Memory B cell (primary cell): ENCODE data around the gene BPIFA1.

Source experiments
- ATAC-seq: fragments of 150-1000 bp; cut with Tn5 transposase; 2 replicates; pipeline ENCODE4 v1.10.0; 2021; ENCODE audit warnings: low read depth, mild to moderate bottlenecking, moderate library complexity
- DNase-seq, 2 donors: peaks; one replicate each; pipeline ENCODE4 v3.0.0; 2022; ENCODE audit warnings: low spot score in 2 of 2
- H3K27ac Mint-ChIP-seq: one replicate; pipeline ENCODE4 v1.8.0; 2022; ENCODE audit warnings: mild to moderate bottlenecking, moderate library complexity, mixed read lengths
- H3K27me3 Mint-ChIP-seq: one replicate; pipeline ENCODE4 v1.8.0; 2022; ENCODE audit warnings: mixed read lengths
- H3K36me3 Mint-ChIP-seq: one replicate; pipeline ENCODE4 v1.8.0; 2022; ENCODE audit warnings: mild to moderate bottlenecking, mixed read lengths
- H3K4me1 Mint-ChIP-seq: one replicate; pipeline ENCODE4 v1.8.0; 2022; ENCODE audit warnings: mixed read lengths
- H3K4me3 Mint-ChIP-seq: one replicate; pipeline ENCODE4 v1.8.0; 2022; ENCODE audit warnings: mild to moderate bottlenecking, moderate library complexity, mixed read lengths
- H3K9me3 Mint-ChIP-seq: one replicate; pipeline ENCODE4 v1.8.0; 2022; ENCODE audit warnings: mixed read lengths

Gene BPIFA1

DNA sequence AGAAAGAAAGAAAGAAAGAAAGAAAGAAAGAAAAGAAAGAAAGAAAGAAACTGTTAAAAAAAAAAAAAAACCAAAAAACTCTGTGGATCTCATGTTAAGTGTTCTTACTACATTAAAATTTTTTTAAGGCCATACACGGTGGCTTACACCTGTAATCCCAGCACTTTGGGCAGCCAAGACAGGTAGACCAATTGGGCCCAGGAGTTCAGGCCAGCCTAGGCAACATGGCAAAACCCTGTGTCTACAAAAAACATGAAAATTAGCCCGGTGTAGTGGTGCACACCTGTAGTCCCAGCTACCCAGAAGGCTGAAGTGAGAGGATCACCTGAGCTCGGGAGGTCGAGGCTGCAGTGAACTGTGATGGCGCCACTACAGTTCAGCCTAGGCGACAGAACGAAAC is 4.6 kb upstream of the BPIFA1 start:
- H3K4me3 Mint-ChIP-seq, result no peak overlapping the region
- DNase-seq (no peak), ATAC-seq (no peak)
- H3K36me3 Mint-ChIP-seq, result no peaks in the 10 kb centered on the region
- no peak overlapping the region for H3K27ac Mint-ChIP-seq
- H3K4me1 Mint-ChIP-seq, result no peaks in the 10 kb centered on the region
- peaks cover 14% of the 10 kb centered on the region for H3K27me3 Mint-ChIP-seq
- H3K9me3 Mint-ChIP-seq, result no peaks in the 10 kb centered on the region

DNA sequence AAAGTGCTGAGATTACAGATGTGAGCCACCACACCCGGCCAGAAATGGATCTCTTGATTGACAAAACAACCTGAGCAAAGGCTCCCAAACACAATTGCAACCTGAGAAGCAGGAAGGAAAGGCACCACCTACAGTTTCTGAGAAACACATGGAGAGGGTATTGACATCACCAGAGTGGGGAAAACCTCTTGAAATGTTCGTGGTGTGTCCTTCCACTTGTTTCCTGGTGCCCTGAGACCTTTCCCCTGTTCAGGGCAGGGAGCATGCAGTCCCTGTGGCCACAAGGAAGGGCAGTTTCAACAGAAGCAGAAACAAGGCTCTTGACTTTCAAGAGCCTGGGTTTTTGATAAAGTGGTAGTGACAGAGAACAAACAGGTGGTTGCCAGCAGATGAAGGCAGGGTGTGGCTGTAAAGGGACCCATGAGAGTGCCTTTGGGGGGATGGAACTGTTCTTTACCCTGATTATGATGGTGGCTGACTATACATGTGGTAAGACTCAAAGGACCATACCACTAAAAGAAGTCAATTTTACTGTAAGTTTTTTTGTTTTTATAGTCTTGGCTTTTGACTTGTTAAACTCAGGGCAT is 3.2 kb upstream of the BPIFA1 start:
- ATAC-seq (no peak), DNase-seq (no peak)
- Mint-ChIP-seq H3K4me1 (no peaks in the 10 kb centered on the region), H3K9me3 (no peaks in the 10 kb centered on the region), H3K27me3 (peaks cover 15% of the 10 kb centered on the region), H3K4me3 (no peak overlapping the region), H3K27ac (no peak overlapping the region), H3K36me3 (no peaks in the 10 kb centered on the region)

- H3K27ac Mint-ChIP-seq, result no peak overlapping the region
- no peak for DNase-seq
Observed at GRCh38 chr20:33233129-33233774, 2.5 kb upstream of the BPIFA1 start.

DNA sequence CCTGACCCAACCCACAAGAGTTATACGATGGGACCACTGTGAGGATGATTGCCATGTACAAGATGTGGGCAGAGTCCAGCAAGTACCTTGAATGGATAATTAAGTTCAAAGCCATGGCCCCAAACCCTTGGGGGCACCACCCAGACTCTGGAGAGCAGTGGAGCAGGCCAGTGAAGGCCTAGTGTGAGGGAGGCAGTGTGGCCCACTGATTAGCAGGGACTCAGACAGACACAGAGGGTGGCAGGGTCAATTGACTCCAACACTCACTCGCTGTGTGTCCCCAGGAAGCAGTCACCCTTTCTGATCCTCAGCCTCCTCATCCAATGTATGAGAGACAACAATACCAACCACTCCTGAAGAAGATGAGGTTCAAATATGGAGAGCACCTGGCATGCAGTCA is 1.7 kb upstream of the BPIFA1 start:
- ATAC-seq (no peak), DNase-seq (no peak)
- Mint-ChIP-seq H3K27ac (no peak overlapping the region), H3K4me3 (no peak overlapping the region), H3K9me3 (no peaks in the 10 kb centered on the region), H3K4me1 (no peaks in the 10 kb centered on the region), H3K27me3 (peaks cover 18% of the 10 kb centered on the region), H3K36me3 (no peaks in the 10 kb centered on the region)

More at GRCh38 chr20:33233129-33233774, 2.5 kb upstream of the BPIFA1 start:
- H3K36me3 Mint-ChIP-seq, result no peaks in the 10 kb centered on the region
- H3K4me3 Mint-ChIP-seq, result no peak overlapping the region
- no peak for ATAC-seq
- H3K27me3 Mint-ChIP-seq, result peaks cover 15% of the 10 kb centered on the region
- H3K4me1 Mint-ChIP-seq, result no peaks in the 10 kb centered on the region
- no peaks in the 10 kb centered on the region for H3K9me3 Mint-ChIP-seq

DNA sequence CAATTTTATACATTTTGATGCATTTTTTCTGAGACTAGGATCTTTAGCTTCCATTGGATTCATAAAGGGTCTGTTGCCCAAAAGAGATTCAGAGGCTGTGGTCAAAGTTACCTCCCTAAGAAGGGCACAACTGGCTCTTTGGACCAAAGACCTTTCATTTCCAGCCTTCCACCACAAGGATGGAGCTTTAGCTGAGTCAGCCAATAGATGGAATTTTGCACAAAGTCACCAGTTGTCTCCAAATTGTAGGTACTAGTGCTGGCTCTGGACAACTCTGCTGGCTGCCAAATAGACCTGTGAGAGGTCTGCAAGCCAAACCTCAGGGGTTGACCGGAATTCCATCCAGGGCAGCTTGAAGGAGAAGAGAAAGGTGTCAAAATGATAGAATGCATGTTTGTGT is 555 bp downstream of the BPIFA1 start:
- Mint-ChIP-seq H3K27ac (no peak overlapping the region), H3K4me3 (no peak overlapping the region), H3K27me3 (peaks cover 22% of the 10 kb centered on the region), H3K36me3 (no peaks in the 10 kb centered on the region), H3K4me1 (no peaks in the 10 kb centered on the region), H3K9me3 (no peaks in the 10 kb centered on the region)
- no peak for ATAC-seq
- DNase-seq, result no peak

DNA sequence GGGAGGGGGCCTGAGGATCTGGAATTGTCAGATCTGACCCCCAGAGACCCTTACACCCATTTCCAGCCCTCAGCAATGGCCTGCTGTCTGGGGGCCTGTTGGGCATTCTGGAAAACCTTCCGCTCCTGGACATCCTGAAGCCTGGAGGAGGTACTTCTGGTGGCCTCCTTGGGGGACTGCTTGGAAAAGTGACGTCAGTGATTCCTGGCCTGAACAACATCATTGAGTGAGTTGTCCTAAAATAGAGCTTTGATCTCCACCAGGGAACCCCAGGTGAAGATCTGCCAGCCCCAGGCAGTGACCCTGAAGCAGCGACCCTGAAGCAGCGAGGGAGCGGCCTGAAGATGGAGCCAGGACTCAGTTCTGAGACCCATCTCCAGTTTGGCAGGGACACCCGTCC is 2.2 kb downstream of the BPIFA1 start:
- no peak overlapping the region for H3K27ac Mint-ChIP-seq
- no peaks in the 10 kb centered on the region for H3K9me3 Mint-ChIP-seq
- no peaks in the 10 kb centered on the region for H3K4me1 Mint-ChIP-seq
- ATAC-seq (no peak), DNase-seq (no peak)
- H3K36me3 Mint-ChIP-seq, result no peaks in the 10 kb centered on the region
- H3K4me3 Mint-ChIP-seq, result no peak overlapping the region
- H3K27me3 Mint-ChIP-seq, result peaks cover 26% of the 10 kb centered on the region

GRCh38 chr20:33239418-33239817 is 3.6 kb downstream of the BPIFA1 start:
- no peak for DNase-seq
- Mint-ChIP-seq H3K4me1 (no peaks in the 10 kb centered on the region), H3K27me3 (peaks cover 26% of the 10 kb centered on the region), H3K9me3 (no peaks in the 10 kb centered on the region), H3K4me3 (no peak overlapping the region), H3K36me3 (no peaks in the 10 kb centered on the region), H3K27ac (no peak overlapping the region)
- ATAC-seq, result no peak

DNA sequence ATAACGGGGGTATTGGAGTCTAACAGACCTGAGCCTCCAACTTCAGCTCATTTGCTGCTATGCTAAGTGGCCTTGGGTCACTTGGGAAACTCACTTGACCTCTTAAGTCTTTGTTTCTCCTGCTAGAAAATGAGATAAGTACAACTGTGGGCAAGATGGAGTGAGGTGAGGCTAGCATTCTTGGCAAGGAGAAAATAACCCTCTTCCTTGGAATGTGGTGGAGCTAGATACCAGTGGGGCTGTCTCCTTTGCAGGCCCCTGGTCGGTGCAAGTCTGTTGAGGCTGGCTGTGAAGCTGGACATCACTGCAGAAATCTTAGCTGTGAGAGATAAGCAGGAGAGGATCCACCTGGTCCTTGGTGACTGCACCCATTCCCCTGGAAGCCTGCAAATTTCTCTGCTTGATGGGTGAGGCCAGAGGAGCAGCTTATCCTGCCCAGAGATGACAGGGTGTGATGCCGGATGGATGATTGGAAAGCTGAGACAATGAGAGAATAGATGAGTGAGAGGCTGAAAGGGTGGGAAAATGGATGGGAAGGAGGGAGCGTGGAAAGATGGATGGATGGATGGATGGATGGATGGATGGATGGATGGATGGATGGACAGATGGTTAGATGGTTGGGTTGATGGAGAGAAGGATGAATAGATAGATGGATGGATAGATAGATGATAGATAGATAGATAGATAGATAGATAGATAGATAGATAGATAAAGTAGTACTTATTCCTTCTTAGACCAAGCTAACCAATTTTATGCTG is 4.4 kb downstream of the BPIFA1 start:
- H3K4me3 Mint-ChIP-seq, result no peak overlapping the region
- H3K27me3 Mint-ChIP-seq, result peaks cover 28% of the 10 kb centered on the region
- no peaks in the 10 kb centered on the region for H3K9me3 Mint-ChIP-seq
- DNase-seq, result no peak
- H3K4me1 Mint-ChIP-seq, result no peaks in the 10 kb centered on the region
- H3K27ac Mint-ChIP-seq, result no peak overlapping the region
- ATAC-seq, result no peak
- no peaks in the 10 kb centered on the region for H3K36me3 Mint-ChIP-seq

DNA sequence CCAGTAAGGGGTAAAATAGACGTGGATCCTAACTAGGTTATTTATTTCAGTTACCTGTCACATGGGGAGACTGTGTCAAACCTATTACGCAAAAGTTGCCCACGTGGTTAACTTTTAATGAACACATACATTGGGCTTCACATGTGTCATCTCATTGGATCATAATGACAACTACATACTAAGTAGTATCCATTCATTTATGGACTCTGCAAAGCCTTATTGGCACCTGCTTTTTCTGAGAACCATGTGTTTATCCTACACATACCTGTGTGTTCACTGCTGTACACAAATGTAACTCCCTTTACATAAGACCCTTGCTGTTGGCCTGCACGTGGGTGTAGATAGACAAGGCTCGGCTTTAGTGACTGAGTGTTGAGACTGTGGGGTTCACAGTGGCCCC is 5.1 kb downstream of the BPIFA1 start:
- Mint-ChIP-seq H3K4me1 (no peaks in the 10 kb centered on the region), H3K36me3 (no peaks in the 10 kb centered on the region), H3K27ac (no peak overlapping the region), H3K27me3 (peaks cover 28% of the 10 kb centered on the region), H3K4me3 (no peak overlapping the region), H3K9me3 (no peaks in the 10 kb centered on the region)
- DNase-seq (no peak), ATAC-seq (no peak)

- H3K27me3 Mint-ChIP-seq, result peaks cover 24% of the 10 kb centered on the region
- no peak overlapping the region for H3K4me3 Mint-ChIP-seq
- no peaks in the 10 kb centered on the region for H3K4me1 Mint-ChIP-seq
- DNase-seq (no peak), ATAC-seq (no peak)
- no peaks in the 10 kb centered on the region for H3K9me3 Mint-ChIP-seq
- H3K36me3 Mint-ChIP-seq, result no peaks in the 10 kb centered on the region
- no peak overlapping the region for H3K27ac Mint-ChIP-seq
Observed at GRCh38 chr20:33242319-33243100, 6.7 kb downstream of the BPIFA1 start.

GRCh38 chr20:33246077-33246476 is 10.3 kb downstream of the BPIFA1 start:
- Mint-ChIP-seq H3K27me3 (peaks cover 9% of the 10 kb centered on the region), H3K27ac (no peak overlapping the region), H3K4me3 (no peak overlapping the region), H3K4me1 (no peaks in the 10 kb centered on the region), H3K9me3 (no peaks in the 10 kb centered on the region), H3K36me3 (no peaks in the 10 kb centered on the region)
- ATAC-seq (no peak), DNase-seq (no peak)

DNA sequence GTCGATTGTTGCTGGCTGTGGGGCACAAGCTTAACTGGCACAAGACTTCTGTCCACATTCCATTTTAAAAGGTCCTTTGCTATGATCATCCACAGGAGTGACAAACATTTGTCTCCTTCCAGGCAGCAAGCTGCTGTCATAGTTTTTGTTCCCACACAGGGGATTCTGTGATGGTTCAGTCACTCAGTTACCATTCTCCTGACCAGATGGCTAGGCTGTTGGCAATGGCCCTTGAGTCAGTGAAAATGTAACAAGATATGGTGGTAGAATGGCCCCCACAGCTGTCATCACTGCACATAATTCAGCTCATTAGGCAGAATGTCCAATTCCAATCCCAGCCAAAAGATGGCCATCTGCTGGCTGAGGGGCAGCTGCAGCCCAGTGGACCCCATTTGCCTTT is 13.7 kb downstream of the BPIFA1 start:
- Mint-ChIP-seq H3K27me3 (peaks cover 6% of the 10 kb centered on the region), H3K36me3 (no peaks in the 10 kb centered on the region), H3K4me3 (no peak overlapping the region), H3K27ac (no peak overlapping the region), H3K9me3 (peaks cover 2% of the 10 kb centered on the region), H3K4me1 (no peaks in the 10 kb centered on the region)
- no peak for ATAC-seq
- no peak for DNase-seq

GRCh38 chr20:33250666-33251065 is 14.9 kb downstream of the BPIFA1 start:
- DNase-seq (no peak), ATAC-seq (no peak)
- H3K4me3 Mint-ChIP-seq, result no peak overlapping the region
- no peaks in the 10 kb centered on the region for H3K4me1 Mint-ChIP-seq
- peaks cover 4% of the 10 kb centered on the region for H3K9me3 Mint-ChIP-seq
- peaks cover 4% of the 10 kb centered on the region for H3K27me3 Mint-ChIP-seq
- no peaks in the 10 kb centered on the region for H3K36me3 Mint-ChIP-seq
- no peak overlapping the region for H3K27ac Mint-ChIP-seq

DNA sequence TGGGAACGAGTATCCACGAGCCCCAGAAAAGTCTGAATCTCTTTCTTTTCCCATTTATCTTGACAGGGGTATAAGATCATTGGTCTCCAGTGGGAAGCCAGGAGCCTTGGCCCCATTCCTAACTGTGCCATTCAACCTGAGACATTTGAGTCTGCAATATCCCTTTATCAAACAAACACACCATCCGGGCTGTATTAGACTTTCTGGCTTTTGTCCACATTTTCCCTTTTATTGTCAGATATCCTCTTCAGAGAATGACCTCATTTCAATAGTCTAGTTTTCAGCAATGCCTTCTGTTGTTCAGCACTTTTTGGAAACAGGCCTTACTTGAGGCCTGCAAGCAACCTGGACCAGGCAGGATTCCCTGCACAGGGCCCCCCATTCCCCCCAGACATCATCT is 15.7 kb downstream of the BPIFA1 start:
- no peak overlapping the region for H3K27ac Mint-ChIP-seq
- H3K4me1 Mint-ChIP-seq, result no peaks in the 10 kb centered on the region
- peaks cover 4% of the 10 kb centered on the region for H3K27me3 Mint-ChIP-seq
- no peaks in the 10 kb centered on the region for H3K36me3 Mint-ChIP-seq
- H3K4me3 Mint-ChIP-seq, result no peak overlapping the region
- no peak for DNase-seq
- H3K9me3 Mint-ChIP-seq, result peaks cover 4% of the 10 kb centered on the region
- no peak for ATAC-seq
